ENCODE data around the gene TENT5C. TPM values are rescaled to one million over a fixed set of nuclear protein-coding genes. Genes with fewer than 3 reads are reported as not detected.

Gene TENT5C
- polyA plus RNA-seq, 2 donors, result 0.20 to 0.29 TPM

- Histone ChIP-seq H3K9me3 (ENCODE audit: control insufficient read depth in 2 of 2, insufficient read depth in 1 of 2, low read depth in 1 of 2, low read length in 1 of 2) (peaks cover 0 to 2% of the 10 kb centered on the region in 2 donors), H3K27ac (ENCODE audit: low read depth in 2 of 2, low read length in 1 of 2) (no peak overlapping the region), H3K4me3 (ENCODE audit: low read depth in 1 of 2, low read length in 2 of 2) (no peak overlapping the region), H3K4me1 (ENCODE audit: control insufficient read depth in 2 of 2, insufficient read depth in 2 of 2, low read length in 1 of 2) (peaks cover 0 to 6% of the 10 kb centered on the region in 2 donors), H3K36me3 (ENCODE audit: control insufficient read depth in 2 of 2, insufficient read depth in 2 of 2, low read length in 1 of 2) (no peaks in the 10 kb centered on the region), H3K27me3 (ENCODE audit: control insufficient read depth in 1 of 2, insufficient read depth in 2 of 2, low read length in 2 of 2) (no peaks in the 10 kb centered on the region)
- WGBS, 2 donors, result 83 to 85% methylated on average over 10 of the region's 10 CpGs
Measured at GRCh38 chr1:117579221-117579906, 26.5 kb upstream of the TENT5C start.

- Histone ChIP-seq H3K27me3 (ENCODE audit: control insufficient read depth in 1 of 2, insufficient read depth in 2 of 2, low read length in 2 of 2) (no peaks in the 10 kb centered on the region), H3K4me3 (ENCODE audit: low read depth in 1 of 2, low read length in 2 of 2) (no peak overlapping the region), H3K9me3 (ENCODE audit: control insufficient read depth in 2 of 2, insufficient read depth in 1 of 2, low read depth in 1 of 2, low read length in 1 of 2) (peaks cover 0 to 2% of the 10 kb centered on the region in 2 donors), H3K4me1 (ENCODE audit: control insufficient read depth in 2 of 2, insufficient read depth in 2 of 2, low read length in 1 of 2) (peaks cover 0 to 6% of the 10 kb centered on the region in 2 donors), H3K27ac (ENCODE audit: low read depth in 2 of 2, low read length in 1 of 2) (no peak overlapping the region), H3K36me3 (ENCODE audit: control insufficient read depth in 2 of 2, insufficient read depth in 2 of 2, low read length in 1 of 2) (no peaks in the 10 kb centered on the region)
- WGBS, 2 donors, result 42 to 77% methylated on average over 3 of the region's 3 CpGs
Measured at GRCh38 chr1:117580436-117580835, 25.4 kb upstream of the TENT5C start.

GRCh38 chr1:117580882-117581281, 25.0 kb upstream of the TENT5C start:
- H3K27ac ChIP-seq (ENCODE audit: low read depth in 2 of 2, low read length in 1 of 2), result no peak overlapping the region
- H3K36me3 ChIP-seq (ENCODE audit: control insufficient read depth in 2 of 2, insufficient read depth in 2 of 2, low read length in 1 of 2), result no peaks in the 10 kb centered on the region
- 82 to 94% methylated on average over 2 of the region's 2 CpGs for whole genome bisulfite sequencing, 2 donors
- H3K4me3 ChIP-seq (ENCODE audit: low read depth in 1 of 2, low read length in 2 of 2), result no peak overlapping the region
- H3K27me3 ChIP-seq (ENCODE audit: control insufficient read depth in 1 of 2, insufficient read depth in 2 of 2, low read length in 2 of 2), result no peaks in the 10 kb centered on the region
- H3K4me1 ChIP-seq (ENCODE audit: control insufficient read depth in 2 of 2, insufficient read depth in 2 of 2, low read length in 1 of 2), result peaks cover 0 to 6% of the 10 kb centered on the region in 2 donors
- peaks cover 0 to 2% of the 10 kb centered on the region in 2 donors for H3K9me3 ChIP-seq (ENCODE audit: control insufficient read depth in 2 of 2, insufficient read depth in 1 of 2, low read depth in 1 of 2, low read length in 1 of 2)

- no peak overlapping the region for H3K4me3 ChIP-seq (ENCODE audit: low read depth in 1 of 2, low read length in 2 of 2)
- H3K4me1 ChIP-seq (ENCODE audit: control insufficient read depth in 2 of 2, insufficient read depth in 2 of 2, low read length in 1 of 2), result peaks cover 0 to 6% of the 10 kb centered on the region in 2 donors
- WGBS, 2 donors, result 77 to 84% methylated on average over 10 of the region's 10 CpGs
- H3K27ac ChIP-seq (ENCODE audit: low read depth in 2 of 2, low read length in 1 of 2), result no peak overlapping the region
- no peaks in the 10 kb centered on the region for H3K27me3 ChIP-seq (ENCODE audit: control insufficient read depth in 1 of 2, insufficient read depth in 2 of 2, low read length in 2 of 2)
- H3K36me3 ChIP-seq (ENCODE audit: control insufficient read depth in 2 of 2, insufficient read depth in 2 of 2, low read length in 1 of 2), result no peaks in the 10 kb centered on the region
- peaks cover 0 to 2% of the 10 kb centered on the region in 2 donors for H3K9me3 ChIP-seq (ENCODE audit: control insufficient read depth in 2 of 2, insufficient read depth in 1 of 2, low read depth in 1 of 2, low read length in 1 of 2)
Measured at GRCh38 chr1:117581391-117581943, 24.4 kb upstream of the TENT5C start.

- H3K27ac ChIP-seq (ENCODE audit: low read depth in 2 of 2, low read length in 1 of 2), result no peak overlapping the region
- H3K4me1 ChIP-seq (ENCODE audit: control insufficient read depth in 2 of 2, insufficient read depth in 2 of 2, low read length in 1 of 2), result peaks cover 0 to 6% of the 10 kb centered on the region in 2 donors
- WGBS, 2 donors, result 30 to 61% methylated on average over 3 of the region's 3 CpGs
- peaks cover 0 to 2% of the 10 kb centered on the region in 2 donors for H3K9me3 ChIP-seq (ENCODE audit: control insufficient read depth in 2 of 2, insufficient read depth in 1 of 2, low read depth in 1 of 2, low read length in 1 of 2)
- H3K36me3 ChIP-seq (ENCODE audit: control insufficient read depth in 2 of 2, insufficient read depth in 2 of 2, low read length in 1 of 2), result no peaks in the 10 kb centered on the region
- H3K27me3 ChIP-seq (ENCODE audit: control insufficient read depth in 1 of 2, insufficient read depth in 2 of 2, low read length in 2 of 2), result no peaks in the 10 kb centered on the region
- no peak overlapping the region for H3K4me3 ChIP-seq (ENCODE audit: low read depth in 1 of 2, low read length in 2 of 2)
Measured at GRCh38 chr1:117582451-117582850, 23.4 kb upstream of the TENT5C start.

GRCh38 chr1:117583247-117583646, 22.6 kb upstream of the TENT5C start:
- H3K9me3 ChIP-seq (ENCODE audit: control insufficient read depth in 2 of 2, insufficient read depth in 1 of 2, low read depth in 1 of 2, low read length in 1 of 2), result no peaks in the 10 kb centered on the region
- 97% methylated on average over 6 of the region's 6 CpGs for WGBS, 2 donors
- peaks cover 0 to 6% of the 10 kb centered on the region in 2 donors for H3K4me1 ChIP-seq (ENCODE audit: control insufficient read depth in 2 of 2, insufficient read depth in 2 of 2, low read length in 1 of 2)
- H3K4me3 ChIP-seq (ENCODE audit: low read depth in 1 of 2, low read length in 2 of 2), result no peak overlapping the region
- no peak overlapping the region for H3K27ac ChIP-seq (ENCODE audit: low read depth in 2 of 2, low read length in 1 of 2)
- H3K36me3 ChIP-seq (ENCODE audit: control insufficient read depth in 2 of 2, insufficient read depth in 2 of 2, low read length in 1 of 2), result no peaks in the 10 kb centered on the region
- no peaks in the 10 kb centered on the region for H3K27me3 ChIP-seq (ENCODE audit: control insufficient read depth in 1 of 2, insufficient read depth in 2 of 2, low read length in 2 of 2)

GRCh38 chr1:117584181-117584580, 21.7 kb upstream of the TENT5C start:
- H3K4me3 ChIP-seq (ENCODE audit: low read depth in 1 of 2, low read length in 2 of 2), result no peak overlapping the region
- H3K36me3 ChIP-seq (ENCODE audit: control insufficient read depth in 2 of 2, insufficient read depth in 2 of 2, low read length in 1 of 2), result no peaks in the 10 kb centered on the region
- no peak overlapping the region for H3K27ac ChIP-seq (ENCODE audit: low read depth in 2 of 2, low read length in 1 of 2)
- H3K4me1 ChIP-seq (ENCODE audit: control insufficient read depth in 2 of 2, insufficient read depth in 2 of 2, low read length in 1 of 2), result peaks cover 0 to 6% of the 10 kb centered on the region in 2 donors
- H3K9me3 ChIP-seq (ENCODE audit: control insufficient read depth in 2 of 2, insufficient read depth in 1 of 2, low read depth in 1 of 2, low read length in 1 of 2), result no peaks in the 10 kb centered on the region
- WGBS, 2 donors, result 95 to 97% methylated on average over 6 of the region's 6 CpGs
- no peaks in the 10 kb centered on the region for H3K27me3 ChIP-seq (ENCODE audit: control insufficient read depth in 1 of 2, insufficient read depth in 2 of 2, low read length in 2 of 2)

- H3K36me3 ChIP-seq (ENCODE audit: control insufficient read depth in 2 of 2, insufficient read depth in 2 of 2, low read length in 1 of 2), result no peaks in the 10 kb centered on the region
- H3K9me3 ChIP-seq (ENCODE audit: control insufficient read depth in 2 of 2, insufficient read depth in 1 of 2, low read depth in 1 of 2, low read length in 1 of 2), result no peaks in the 10 kb centered on the region
- H3K4me3 ChIP-seq (ENCODE audit: low read depth in 1 of 2, low read length in 2 of 2), result no peak overlapping the region
- H3K27me3 ChIP-seq (ENCODE audit: control insufficient read depth in 1 of 2, insufficient read depth in 2 of 2, low read length in 2 of 2), result no peaks in the 10 kb centered on the region
- no peak overlapping the region for H3K27ac ChIP-seq (ENCODE audit: low read depth in 2 of 2, low read length in 1 of 2)
- WGBS, 2 donors, result 92 to 96% methylated on average over 8 of the region's 8 CpGs
- H3K4me1 ChIP-seq (ENCODE audit: control insufficient read depth in 2 of 2, insufficient read depth in 2 of 2, low read length in 1 of 2), result peaks cover 0 to 6% of the 10 kb centered on the region in 2 donors
Measured at GRCh38 chr1:117585086-117585485, 20.8 kb upstream of the TENT5C start.

- no peaks in the 10 kb centered on the region for H3K36me3 ChIP-seq (ENCODE audit: control insufficient read depth in 2 of 2, insufficient read depth in 2 of 2, low read length in 1 of 2)
- H3K9me3 ChIP-seq (ENCODE audit: control insufficient read depth in 2 of 2, insufficient read depth in 1 of 2, low read depth in 1 of 2, low read length in 1 of 2), result no peaks in the 10 kb centered on the region
- no peak overlapping the region for H3K27ac ChIP-seq (ENCODE audit: low read depth in 2 of 2, low read length in 1 of 2)
- no peaks in the 10 kb centered on the region for H3K27me3 ChIP-seq (ENCODE audit: control insufficient read depth in 1 of 2, insufficient read depth in 2 of 2, low read length in 2 of 2)
- H3K4me1 ChIP-seq (ENCODE audit: control insufficient read depth in 2 of 2, insufficient read depth in 2 of 2, low read length in 1 of 2), result peaks cover 0 to 11% of the 10 kb centered on the region in 2 donors
- no peak overlapping the region for H3K4me3 ChIP-seq (ENCODE audit: low read depth in 1 of 2, low read length in 2 of 2)
- 93 to 94% methylated on average over 1 of the region's 1 CpG for WGBS, 2 donors
Measured at GRCh38 chr1:117586337-117586736, 19.5 kb upstream of the TENT5C start.
